ENCODE measurements around the gene CNTNAP5.

DNA sequence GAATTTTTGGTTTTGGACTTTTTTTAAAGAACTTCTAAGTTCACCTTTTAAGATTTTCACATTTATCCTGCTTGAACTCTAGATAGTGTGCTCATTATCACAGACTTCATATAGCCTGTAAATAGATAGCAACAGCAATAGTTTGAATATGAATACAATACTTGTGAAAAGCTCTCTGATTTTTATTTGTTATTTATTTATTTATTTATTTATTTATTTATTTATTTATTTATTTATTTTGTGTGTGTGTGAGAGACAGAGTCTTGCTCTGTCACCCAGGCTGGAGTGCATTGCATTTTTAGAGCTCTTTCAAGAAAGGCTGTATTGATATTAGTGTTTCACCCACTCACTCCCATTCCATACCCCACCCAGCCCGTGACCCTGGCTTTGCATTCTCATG lies 153.6 kb downstream of the CNTNAP5 start:
- TF ChIP-seq ZNF274 (IDR thresholded peaks at IDR 0.05; ENCODE audit: low read depth, low read length) (no peak), YY1 (IDR thresholded peaks at IDR 0.05; ENCODE audit: insufficient read depth, insufficient read length) (no peak), SUZ12 (IDR thresholded peaks at IDR 0.05; ENCODE audit: extremely low read depth, insufficient read depth, insufficient read length) (no peak)
